Upper lobe of left lung (tissue), 6 donors: Measurements from ENCODE around the gene CFAP221. TPM values are rescaled to one million over a fixed set of nuclear protein-coding genes. Genes with fewer than 3 reads are reported as not detected.

Experiments used
- ATAC-seq, 2 donors: fragments of 200-7000 bp; cut with Tn5 transposase; one replicate each; pipeline ENCODE4 v1.9.1; 2022; ENCODE audit warnings: mild to moderate bottlenecking in 2 of 2, moderate library complexity in 2 of 2; ENCODE audit not compliant: low FRiP score in 2 of 2
- DNase-seq, 2 donors: peaks; one replicate each; pipeline ENCODE4 v3.0.0-alpha.2; 2019 to 2020
- H3K27ac ChIP-seq, 4 donors: fragments of 200-600 bp; sonication (generic); one replicate each; pipeline ENCODE4 v1.5.1; 2016 to 2019
- H3K27me3 ChIP-seq, 4 donors: fragments of 200-600 bp; sonication (generic); one replicate each; pipeline ENCODE4 v1.5.1; 2017 to 2019
- H3K36me3 ChIP-seq, 4 donors: fragments of 200-600 bp; sonication (generic); one replicate each; pipeline ENCODE4 v1.5.1; 2016 to 2019
- H3K4me1 ChIP-seq, 4 donors: fragments of 200-600 bp; sonication (generic); one replicate each; pipeline ENCODE4 v1.5.1; 2018 to 2019
- H3K4me3 ChIP-seq, 4 donors: fragments of 200-600 bp; sonication (generic); one replicate each; pipeline ENCODE4 v1.5.1; 2017 to 2019; ENCODE audit warnings: mild to moderate bottlenecking in 2 of 4, moderate library complexity in 1 of 4
- H3K9me3 ChIP-seq, 4 donors: fragments of 200-600 bp; sonication (generic); one replicate each; pipeline ENCODE4 v1.5.1; 2018 to 2019
- CTCF ChIP-seq, 6 experiments: fragments of 450-650 bp in 4 of 6; fragments of 200-600 bp in 2 of 6; sonication (generic) in 2 of 6; IDR thresholded peaks; one replicate each; pipeline ENCODE4 v1.5.1; 2016 to 2019; ENCODE audit warnings: antibody characterized with exemption in 6 of 6
- EP300 ChIP-seq, 4 donors: sonication (generic); formaldehyde crosslinking; IDR thresholded peaks; one replicate each; pipeline ENCODE4 v1.5.1; 2017; ENCODE audit warnings: antibody characterized with exemption in 4 of 4, control low read depth in 2 of 4
- POLR2A ChIP-seq, 4 donors: fragments of 450-650 bp; IDR thresholded peaks; one replicate each; pipeline ENCODE4 v1.5.1; 2016 to 2017; ENCODE audit warnings: antibody characterized with exemption in 4 of 4, mild to moderate bottlenecking in 2 of 4
- POLR2AphosphoS5 ChIP-seq, 2 donors: sonication (generic); formaldehyde crosslinking; IDR thresholded peaks; one replicate each; pipeline ENCODE4 v1.5.1; 2017; ENCODE audit warnings: antibody characterized with exemption in 2 of 2
- WGBS, 2 donors: methylation state at CpG; one replicate each; pipeline ENCODE4 v1.1.5; 2017 to 2018; 5-methylcytosine and 5-hydroxymethylcytosine counted together
- total RNA-seq, 6 donors: library from RNA; depleted of rRNA in 4 of 6; stranded (reverse); fragments of >200 nt in 4 of 6; gene quantifications; one replicate each; pipeline versions ENCODE4 v1.1.0 to v1.2.1, GENCODE V29; 2016 to 2021
- donor health status: DM: no; HTN: no; CAD: no; lungs with moderate emphysema.
- donor health status: DM: no; HTN: yes; CAD: no; lungs with severe emphysema.

The CFAP221 gene
- total RNA-seq, 6 donors from 2014 or later = 13.9 to 67.5 (median 30.9) TPM

- no peak for ATAC-seq
- Histone ChIP-seq H3K4me3 (no peak overlapping the region), H3K27me3 (no peaks in the 10 kb centered on the region), H3K27ac (no peak overlapping the region), H3K9me3 (no peaks in the 10 kb centered on the region), H3K4me1 (peaks cover 6 to 9% (median 9%) of the 10 kb centered on the region in 4 donors), H3K36me3 (peaks cover 0 to 12% (median 5%) of the 10 kb centered on the region in 4 donors)
- WGBS, 2 donors = 93 to 96% methylated on average over 22 to 25 of the region's 25 CpGs
- DNase-seq = peak in 1 of 2 donors; percentile 72
- no peak for TF ChIP-seq POLR2AphosphoS5 (IDR thresholded peaks at IDR 0.05)
- TF ChIP-seq CTCF (IDR thresholded peaks at IDR 0.05) = no peak
- TF ChIP-seq EP300 (IDR thresholded peaks at IDR 0.05) = no peak
- TF ChIP-seq POLR2A (IDR thresholded peaks at IDR 0.05) = no peak
These were observed 137.1 kb downstream of the CFAP221 start for GRCh38 chr2:119681203-119681867.

GRCh38 chr2:119681868-119682220 is 137.6 kb downstream of the CFAP221 start:
- no peak for DNase-seq
- no peaks in the 10 kb centered on the region for H3K27me3 ChIP-seq
- TF ChIP-seq POLR2AphosphoS5 (IDR thresholded peaks at IDR 0.05) = no peak
- no peak for TF ChIP-seq POLR2A (IDR thresholded peaks at IDR 0.05)
- TF ChIP-seq EP300 (IDR thresholded peaks at IDR 0.05) = no peak
- no peak for TF ChIP-seq CTCF (IDR thresholded peaks at IDR 0.05)
- H3K4me3 ChIP-seq = no peak overlapping the region
- H3K9me3 ChIP-seq = no peaks in the 10 kb centered on the region
- no peak overlapping the region for H3K27ac ChIP-seq
- ATAC-seq = no peak
- 85 to 87% methylated on average over 3 to 4 of the region's 4 CpGs for WGBS, 2 donors
- H3K4me1 ChIP-seq = peaks cover 6 to 9% (median 9%) of the 10 kb centered on the region in 4 donors
- peaks cover 0 to 14% (median 5%) of the 10 kb centered on the region in 4 donors for H3K36me3 ChIP-seq

- ATAC-seq = no peak
- 86 to 90% methylated on average over 6 to 8 of the region's 8 CpGs for WGBS, 2 donors
- H3K9me3 ChIP-seq = no peaks in the 10 kb centered on the region
These were observed 138.3 kb downstream of the CFAP221 start for GRCh38 chr2:119682578-119682977.

GRCh38 chr2:119683074-119683712 is 138.9 kb downstream of the CFAP221 start:
- ATAC-seq = no peak
- Histone ChIP-seq H3K36me3 (peaks cover 0 to 23% (median 5%) of the 10 kb centered on the region in 4 donors), H3K4me1 (peaks cover 6 to 9% (median 9%) of the 10 kb centered on the region in 4 donors), H3K27ac (no peak overlapping the region), H3K27me3 (no peaks in the 10 kb centered on the region), H3K4me3 (no peak overlapping the region), H3K9me3 (no peaks in the 10 kb centered on the region)
- TF ChIP-seq EP300 (IDR thresholded peaks at IDR 0.05) = no peak
- no peak for TF ChIP-seq POLR2A (IDR thresholded peaks at IDR 0.05)
- no peak for TF ChIP-seq POLR2AphosphoS5 (IDR thresholded peaks at IDR 0.05)
- no peak for TF ChIP-seq CTCF (IDR thresholded peaks at IDR 0.05)
- 86 to 87% methylated on average over 4 to 7 of the region's 7 CpGs for WGBS, 2 donors
- DNase-seq = peak in 1 of 2 donors; percentile 8

More at GRCh38 chr2:119682578-119682977, 138.3 kb downstream of the CFAP221 start:
- Histone ChIP-seq H3K4me1 (peaks cover 6 to 9% (median 9%) of the 10 kb centered on the region in 4 donors), H3K36me3 (peaks cover 0 to 19% (median 5%) of the 10 kb centered on the region in 4 donors), H3K27ac (no peak overlapping the region), H3K4me3 (no peak overlapping the region), H3K27me3 (no peaks in the 10 kb centered on the region)
- TF ChIP-seq POLR2AphosphoS5 (IDR thresholded peaks at IDR 0.05) (no peak), EP300 (IDR thresholded peaks at IDR 0.05) (no peak)
- DNase-seq = peak; percentile 17 to 38

- TF ChIP-seq EP300 (IDR thresholded peaks at IDR 0.05) = no peak
- Histone ChIP-seq H3K9me3 (no peaks in the 10 kb centered on the region), H3K27ac (no peak overlapping the region)
These were observed 139.6 kb downstream of the CFAP221 start for GRCh38 chr2:119683713-119684443.

More at GRCh38 chr2:119683713-119684443, 139.6 kb downstream of the CFAP221 start:
- WGBS, 2 donors = 80 to 83% methylated on average over 21 to 22 of the region's 22 CpGs
- DNase-seq (no peak), ATAC-seq (no peak)
- Histone ChIP-seq H3K4me1 (peaks cover 6 to 9% (median 9%) of the 10 kb centered on the region in 4 donors), H3K36me3 (peaks cover 0 to 25% (median 5%) of the 10 kb centered on the region in 4 donors), H3K4me3 (no peak overlapping the region), H3K27me3 (no peaks in the 10 kb centered on the region)
